GM18498 (cell line): ENCODE data around the gene SFSWAP.
"Not testable (repeated sequence)": the region's sequence is repeated elsewhere in the genome, so short reads cannot be mapped to it uniquely, and the experiment has no call there.

Experiments
- ATAC-seq: cut with Tn5 transposase; IDR thresholded peaks from one replicate; pipeline ENCODE4 v1.9.1; 2021; ENCODE audit warnings: mild to moderate bottlenecking, moderate library complexity; ENCODE audit not compliant: unreplicated experiment

SFSWAP gene

DNA sequence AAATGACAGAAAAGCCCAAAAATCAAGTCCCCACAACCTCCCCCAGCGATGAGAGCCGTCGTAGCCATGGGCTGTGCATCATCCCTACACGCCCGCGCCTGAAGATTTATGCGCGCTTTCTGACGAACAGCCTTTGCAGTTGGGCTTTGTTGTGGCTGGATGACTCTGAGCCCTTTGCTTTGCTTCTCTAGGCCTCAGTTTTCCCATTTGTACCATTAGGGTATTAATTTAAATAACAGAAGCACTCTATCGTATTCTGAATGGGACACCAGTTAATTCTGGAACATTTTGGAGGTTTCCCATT is 24.2 kb downstream of the SFSWAP start:
- ATAC-seq, result no peak

DNA sequence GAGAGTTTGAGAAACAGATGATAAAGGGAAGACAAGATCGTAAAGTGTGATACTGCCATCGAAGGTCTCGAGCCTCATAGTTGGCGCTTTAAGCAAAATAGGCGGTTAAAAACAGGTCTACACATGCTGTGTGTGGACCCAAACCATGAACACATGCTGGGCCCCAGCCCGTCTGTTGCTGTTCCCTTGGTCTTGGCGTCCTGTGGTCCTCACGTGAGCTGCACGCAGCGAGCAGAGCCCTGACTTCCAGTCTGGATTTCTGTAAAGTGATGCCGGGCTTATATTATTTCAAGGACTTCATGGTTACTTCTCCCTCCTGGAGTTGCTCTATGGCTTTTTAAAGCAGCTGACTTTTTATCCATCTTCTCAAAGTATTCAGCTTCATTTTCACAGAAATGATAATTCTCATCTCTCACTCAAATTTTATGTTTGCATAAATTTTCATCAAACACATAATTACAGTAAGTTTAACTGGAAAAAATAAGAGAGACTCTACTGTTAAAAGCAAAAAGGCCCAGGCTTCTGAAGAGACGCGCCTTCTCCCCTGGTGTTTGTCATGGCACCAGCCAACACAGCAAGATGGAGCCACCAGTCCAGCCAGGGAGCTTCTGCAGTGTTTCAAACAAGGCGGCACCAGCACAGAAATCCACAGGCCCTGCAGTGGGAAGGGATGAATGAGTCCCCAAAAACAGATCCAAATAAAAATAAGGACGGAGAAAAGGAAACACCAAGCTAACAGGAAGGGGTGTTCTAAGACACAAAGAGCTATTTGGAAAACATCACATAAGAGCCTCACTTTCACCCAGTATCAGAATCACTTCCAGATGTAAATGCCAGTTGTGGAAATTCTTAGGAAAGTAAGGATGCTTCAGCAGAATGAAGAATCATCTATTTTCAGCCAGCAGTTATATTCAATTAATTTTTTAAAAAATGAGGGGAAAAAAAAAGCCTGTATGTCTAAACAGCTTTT is 24.9 kb downstream of the SFSWAP start:
- ATAC-seq, result no peak

GRCh38 chr12:131736446-131737149 is 25.7 kb downstream of the SFSWAP start:
- no peak for ATAC-seq

- no peak for ATAC-seq
Observed at GRCh38 chr12:131737150-131737827, 26.4 kb downstream of the SFSWAP start.

DNA sequence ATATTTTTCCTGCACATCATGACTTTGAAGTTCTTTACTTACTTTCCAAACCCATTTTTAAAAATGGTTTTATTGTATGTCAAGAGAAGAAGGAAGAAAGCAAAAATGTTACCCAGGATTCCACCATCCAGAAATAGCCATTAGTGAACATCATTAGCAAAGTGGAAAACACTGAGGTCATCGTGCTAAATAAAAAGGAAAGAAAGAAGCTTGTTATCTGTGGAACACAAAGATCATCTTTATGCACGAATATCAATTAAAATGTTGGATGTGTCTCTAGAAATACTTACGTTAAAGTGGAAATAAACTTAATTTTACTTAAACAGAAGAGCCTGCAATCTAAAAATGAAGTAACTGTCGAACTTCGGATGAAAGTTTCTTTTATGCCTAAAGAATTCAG is 27.3 kb downstream of the SFSWAP start:
- ATAC-seq, result no peak

DNA sequence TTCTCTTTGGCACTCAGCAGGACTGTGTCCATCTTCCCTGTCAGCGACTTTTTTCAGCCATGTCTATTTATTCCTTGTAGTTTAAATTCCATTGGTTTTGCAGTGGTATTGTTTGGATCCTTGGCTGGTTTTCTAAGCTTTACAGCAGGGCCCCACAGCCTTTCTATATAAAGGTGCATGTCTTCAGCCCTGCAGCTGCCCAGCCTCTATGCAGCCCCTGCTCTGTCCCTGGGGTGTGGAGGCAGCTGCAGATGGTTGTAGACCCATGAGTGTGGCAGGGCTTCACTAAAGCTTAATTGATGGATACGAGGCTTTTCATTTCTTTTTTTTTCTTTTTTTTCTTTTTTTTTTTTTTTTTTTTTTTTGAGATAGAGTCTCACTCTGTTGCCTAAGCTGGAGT is 29.7 kb downstream of the SFSWAP start:
- no peak for ATAC-seq

- ATAC-seq, result not testable (repeated sequence)
Observed at GRCh38 chr12:131742761-131743160, 31.9 kb downstream of the SFSWAP start.

DNA sequence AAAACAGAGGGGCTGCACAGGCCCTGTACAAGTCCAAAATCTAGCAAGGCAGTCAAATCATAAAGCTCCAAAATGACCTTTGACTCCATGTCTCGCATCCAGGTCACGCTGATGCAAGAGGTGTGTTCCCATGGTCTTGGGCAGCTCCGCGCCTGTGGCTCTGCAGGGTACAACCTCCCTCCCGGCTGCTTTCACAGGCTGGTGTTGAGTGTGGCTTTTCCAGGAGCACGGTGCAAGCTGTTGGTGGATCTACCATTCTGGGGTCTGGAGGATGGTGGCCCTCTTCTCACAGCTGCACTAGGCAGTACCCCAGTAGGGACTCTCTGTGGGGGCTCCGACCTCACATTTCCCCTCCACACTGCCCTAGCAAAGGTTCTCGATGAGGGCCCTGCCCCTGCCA is 32.5 kb downstream of the SFSWAP start:
- not testable (repeated sequence) for ATAC-seq

DNA sequence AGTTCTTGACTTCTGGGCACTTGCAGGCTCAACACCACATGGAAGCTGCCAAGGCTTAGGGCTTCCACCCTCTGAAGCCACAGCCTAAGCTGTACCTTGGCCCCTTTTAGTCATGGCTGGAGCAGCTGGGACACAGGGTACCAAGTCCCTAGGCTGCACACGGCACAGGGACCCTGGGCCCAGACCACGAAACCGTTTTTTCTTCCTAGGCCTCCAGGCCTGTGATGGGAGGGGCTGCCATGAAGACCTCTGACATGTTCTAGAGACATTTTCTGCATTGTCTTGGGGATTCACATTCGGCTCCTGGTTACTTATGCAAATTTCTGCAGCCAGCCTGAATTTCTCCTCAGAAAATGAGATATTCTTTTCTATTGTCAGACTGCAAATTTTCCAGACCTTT is 33.0 kb downstream of the SFSWAP start:
- not testable (repeated sequence) for ATAC-seq

DNA sequence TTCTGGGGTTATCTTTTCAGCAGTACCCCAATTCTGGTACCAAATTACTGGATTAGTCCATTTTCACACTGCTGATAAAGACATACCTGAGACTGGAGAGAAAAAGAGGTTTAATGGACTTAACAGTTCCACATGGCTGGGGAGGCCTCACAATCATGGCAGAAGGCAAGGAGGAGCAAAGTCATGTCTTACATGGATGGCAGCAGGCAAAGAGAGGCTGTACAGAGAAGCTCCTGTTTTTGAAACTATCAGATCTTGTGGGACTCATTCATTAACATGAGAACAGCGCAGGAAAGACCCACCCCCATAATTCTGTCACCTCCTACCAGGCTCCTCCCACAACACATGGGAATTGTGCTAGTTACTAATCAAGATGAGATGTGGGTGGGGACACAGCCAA is 33.8 kb downstream of the SFSWAP start:
- ATAC-seq, result not testable (repeated sequence)

DNA sequence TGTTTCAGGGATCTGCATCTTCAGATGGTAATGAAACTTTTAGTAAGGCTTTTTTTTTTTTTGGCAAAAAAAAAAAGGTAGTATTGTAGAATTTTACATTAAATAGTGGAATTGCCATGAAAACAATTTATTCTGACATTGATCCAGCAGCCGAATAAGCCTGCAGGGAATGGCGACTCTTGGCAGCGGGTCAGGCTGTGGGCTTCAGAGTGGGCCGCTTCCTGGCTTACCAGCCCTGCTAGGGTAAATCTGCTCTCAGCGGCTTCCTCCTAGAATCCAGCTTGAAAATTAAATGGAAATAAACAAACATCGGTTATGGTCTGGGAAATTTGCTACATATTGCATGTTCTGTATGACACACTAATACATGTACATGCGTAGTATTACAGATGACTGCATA is 34.8 kb downstream of the SFSWAP start:
- ATAC-seq, result no peak

DNA sequence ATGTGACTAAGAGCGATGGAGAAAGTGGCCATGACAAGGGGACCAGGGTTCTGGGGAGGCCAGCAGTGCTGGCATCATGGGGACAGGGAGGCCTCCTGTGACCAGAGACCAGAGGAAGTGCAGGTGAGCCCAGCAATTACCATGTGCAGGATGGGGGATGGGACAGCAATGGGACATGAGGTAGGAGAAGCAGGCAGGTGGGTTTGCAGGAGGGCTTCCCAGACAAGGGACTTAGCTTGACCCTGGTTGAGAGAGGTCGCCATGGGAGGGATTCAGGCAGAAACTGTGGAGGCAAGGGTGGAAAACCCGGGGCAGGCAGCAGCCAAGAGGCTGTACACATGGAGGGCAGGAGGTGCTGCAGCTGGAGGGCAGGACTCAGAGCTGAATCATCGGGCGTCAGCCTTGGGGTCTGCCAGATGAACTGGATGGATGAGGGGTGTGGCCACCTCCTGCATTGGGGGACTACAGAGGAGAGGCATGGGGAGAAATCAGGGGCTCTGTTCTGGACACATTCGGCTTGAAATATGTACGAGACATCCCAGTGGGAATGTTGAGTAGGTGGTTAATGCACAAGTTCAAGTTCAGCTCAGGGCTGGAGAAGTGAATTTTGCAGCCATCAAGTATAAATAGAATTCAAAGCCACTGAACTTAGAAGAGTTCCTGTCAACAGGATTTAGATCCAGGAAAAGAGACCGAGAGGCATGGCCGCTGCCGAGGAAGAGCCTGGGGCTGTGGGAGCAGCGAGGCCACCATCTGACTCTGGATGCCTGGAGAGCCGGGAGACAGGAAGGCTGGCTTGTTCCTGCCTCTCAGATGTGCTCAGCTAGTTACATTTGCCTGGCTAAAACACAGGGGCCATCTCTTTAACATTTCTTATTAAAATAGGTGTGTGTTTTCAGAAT is 36.6 kb downstream of the SFSWAP start:
- ATAC-seq, result no peak

- no peak for ATAC-seq
Observed at GRCh38 chr12:131749618-131750315, 38.9 kb downstream of the SFSWAP start.

- ATAC-seq, result no peak
Observed at GRCh38 chr12:131751335-131751734, 40.4 kb downstream of the SFSWAP start.

- ATAC-seq, result no peak
Observed at GRCh38 chr12:131752451-131752850, 41.6 kb downstream of the SFSWAP start.

DNA sequence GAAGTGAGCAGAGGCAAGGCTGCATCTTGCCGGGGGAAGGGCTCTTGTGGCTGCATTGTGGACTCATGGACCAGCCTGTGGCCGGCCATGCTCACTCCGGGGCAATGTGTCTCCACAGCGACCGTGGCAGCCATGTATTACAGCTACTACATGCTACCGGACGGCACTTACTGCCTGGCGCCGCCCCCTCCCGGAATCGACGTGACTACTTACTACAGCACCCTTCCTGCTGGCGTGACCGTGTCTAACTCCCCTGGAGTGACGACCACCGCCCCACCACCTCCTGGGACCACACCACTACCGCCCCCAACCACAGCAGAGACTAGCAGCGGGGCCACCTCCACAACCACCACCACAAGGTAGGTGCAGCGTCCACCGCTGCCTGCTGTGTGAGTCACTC is 42.1 kb downstream of the SFSWAP start:
- no peak for ATAC-seq

DNA sequence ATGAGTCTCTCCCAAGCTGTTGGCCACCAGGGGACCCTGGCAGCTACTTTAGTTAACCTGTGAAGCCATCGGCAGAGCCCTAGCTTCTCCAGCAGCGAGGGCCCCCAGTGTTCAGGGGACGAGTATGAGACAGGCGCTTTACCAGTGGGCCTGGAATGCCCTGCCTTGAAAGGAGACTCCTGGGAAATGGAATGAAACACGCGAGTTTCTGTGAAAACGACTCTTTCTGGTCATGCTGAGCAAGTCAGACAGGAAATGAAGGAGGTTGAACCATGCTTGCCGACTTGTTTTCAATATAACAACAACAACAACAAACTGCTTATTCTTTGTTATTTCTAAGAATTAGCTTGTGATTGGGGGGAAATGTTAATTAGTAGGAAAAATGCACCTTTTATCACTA is 42.9 kb downstream of the SFSWAP start:
- no peak for ATAC-seq

DNA sequence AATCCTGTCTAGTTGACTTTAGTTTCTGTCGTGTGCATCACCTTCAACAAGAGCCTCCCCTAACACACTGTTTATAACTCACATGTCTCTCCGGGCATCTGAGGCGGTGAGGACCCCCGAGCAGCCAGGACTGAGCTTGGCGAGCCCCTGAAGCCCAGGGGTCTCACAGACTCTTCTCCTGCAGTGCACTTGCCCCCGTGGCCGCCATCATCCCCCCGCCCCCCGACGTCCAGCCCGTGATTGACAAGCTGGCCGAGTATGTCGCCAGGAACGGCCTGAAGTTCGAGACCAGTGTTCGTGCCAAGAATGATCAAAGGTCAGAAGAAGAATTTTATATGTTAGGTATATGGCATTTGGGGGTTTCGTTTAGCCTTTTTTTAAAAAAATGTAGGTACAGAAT is 43.3 kb downstream of the SFSWAP start:
- no peak for ATAC-seq

- no peak for ATAC-seq
Observed at GRCh38 chr12:131755305-131756113, 44.6 kb downstream of the SFSWAP start.
